CD4-positive, alpha-beta T cell treated with Interleukin-17A for 1 hour (primary cell): ENCODE data around the gene AVL9.
"Not testable (repeated sequence)": the region's sequence is repeated elsewhere in the genome, so short reads cannot be mapped to it uniquely, and the experiment has no call there.

Experiments used
- DNase-seq: peaks from one replicate; pipeline ENCODE4 v3.0.0-alpha.2; 2020

The AVL9 gene

GRCh38 chr7:32592701-32593100 lies 97.4 kb downstream of the AVL9 start:
- DNase-seq: no peak

- DNase-seq: no peak
Measured at GRCh38 chr7:32594965-32595490, 99.7 kb downstream of the AVL9 start.

GRCh38 chr7:32601196-32601595 lies 105.9 kb downstream of the AVL9 start:
- DNase-seq: not testable (repeated sequence)

- DNase-seq: no peak
Measured at GRCh38 chr7:32602470-32602869, 107.2 kb downstream of the AVL9 start.

GRCh38 chr7:32603492-32603891 lies 108.2 kb downstream of the AVL9 start:
- DNase-seq: not testable (repeated sequence)

GRCh38 chr7:32604047-32604446 lies 108.8 kb downstream of the AVL9 start:
- not testable (repeated sequence) for DNase-seq

- DNase-seq: no peak
Measured at GRCh38 chr7:32605032-32605431, 109.7 kb downstream of the AVL9 start.

GRCh38 chr7:32609463-32609862 lies 114.2 kb downstream of the AVL9 start:
- DNase-seq: no peak

- no peak for DNase-seq
Measured at GRCh38 chr7:32611201-32612099, 116.2 kb downstream of the AVL9 start.

GRCh38 chr7:32616625-32617024 lies 121.3 kb downstream of the AVL9 start:
- no peak for DNase-seq

GRCh38 chr7:32618470-32618869 lies 123.2 kb downstream of the AVL9 start:
- DNase-seq: no peak

GRCh38 chr7:32618987-32619386 lies 123.7 kb downstream of the AVL9 start:
- DNase-seq: no peak

- not testable (repeated sequence) for DNase-seq
Measured at GRCh38 chr7:32619416-32619815, 124.1 kb downstream of the AVL9 start.

GRCh38 chr7:32631021-32631420 lies 135.7 kb downstream of the AVL9 start:
- no peak for DNase-seq

- DNase-seq: not testable (repeated sequence)
Measured at GRCh38 chr7:32631590-32632497, 136.6 kb downstream of the AVL9 start.

GRCh38 chr7:32633446-32633845 lies 138.2 kb downstream of the AVL9 start:
- DNase-seq: not testable (repeated sequence)

GRCh38 chr7:32634798-32635393 lies 139.6 kb downstream of the AVL9 start:
- not testable (repeated sequence) for DNase-seq

GRCh38 chr7:32636725-32637462 lies 141.6 kb downstream of the AVL9 start:
- not testable (repeated sequence) for DNase-seq

GRCh38 chr7:32637611-32638010 lies 142.3 kb downstream of the AVL9 start:
- DNase-seq: not testable (repeated sequence)
